GM12872 (cell line): Measurements from ENCODE around the gene ETV6.

ENCODE experiments used
- CTCF ChIP-seq: IDR thresholded peaks from 3 replicates; pipeline ENCODE4 v1.5.1; 2011; ENCODE audit warnings: low read depth, mild to moderate bottlenecking, low read length, moderate library complexity; ENCODE audit not compliant: insufficient read depth

Gene ETV6

DNA sequence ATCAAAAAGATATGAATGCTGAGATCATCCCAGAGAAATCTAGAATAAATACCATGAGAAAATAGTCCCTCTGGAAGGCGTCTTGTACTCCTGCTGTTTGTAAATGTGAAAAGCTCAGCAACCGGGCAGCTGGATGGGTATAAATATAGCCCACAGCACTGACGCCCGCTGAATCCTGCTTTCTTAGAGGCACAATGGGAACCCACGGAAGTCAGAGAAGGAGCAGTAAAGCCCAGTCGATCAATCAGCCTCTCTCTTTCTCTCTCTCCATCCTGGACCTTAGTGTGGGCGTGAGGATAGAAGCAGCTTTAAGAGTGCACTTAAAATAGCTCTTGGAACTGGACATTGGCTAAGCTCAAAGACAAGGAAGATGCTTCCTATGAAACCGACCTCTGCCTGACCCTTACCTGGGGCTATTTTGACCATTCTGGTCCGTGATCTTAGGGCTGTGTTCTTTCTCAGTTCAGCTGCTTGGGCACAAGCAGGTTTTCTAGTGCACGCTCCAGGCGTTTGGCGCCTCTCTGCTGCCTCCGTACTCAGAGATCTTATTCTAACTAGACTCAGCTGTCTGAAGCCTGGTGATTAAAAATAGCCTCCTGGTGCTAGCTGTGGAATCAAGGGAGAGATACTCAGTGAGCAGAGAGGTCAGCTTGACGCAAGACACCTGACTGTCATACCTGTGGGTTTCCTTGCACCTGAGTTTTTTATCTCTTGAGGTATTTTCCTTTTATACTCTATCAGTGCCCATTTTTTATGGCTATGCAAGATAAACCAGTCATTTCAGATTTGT, 144.6 kb downstream of the ETV6 start:
- no peak for TF ChIP-seq CTCF

DNA sequence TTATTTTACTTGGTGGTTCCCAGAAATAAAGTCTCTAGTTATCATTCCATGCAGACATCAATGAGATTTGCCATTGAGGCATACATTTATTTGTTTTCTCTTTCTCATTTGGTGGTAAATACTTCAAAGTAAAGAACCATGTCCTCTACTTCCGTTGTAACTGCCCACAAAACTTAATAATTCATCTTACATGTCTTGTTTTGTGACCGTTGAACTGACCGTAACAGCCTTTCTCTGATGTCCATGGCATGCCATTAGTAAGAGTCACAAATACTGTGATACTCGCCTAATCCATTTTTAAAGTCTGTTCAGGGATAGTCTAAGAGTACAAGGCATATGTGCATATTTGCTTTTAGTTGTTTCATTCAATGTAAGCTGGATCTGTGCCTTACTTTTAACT, 145.3 kb downstream of the ETV6 start:
- no peak for TF ChIP-seq CTCF

GRCh38 chr12:11795192-11795912, 145.9 kb downstream of the ETV6 start:
- no peak for TF ChIP-seq CTCF

GRCh38 chr12:11795913-11796459, 146.5 kb downstream of the ETV6 start:
- no peak for TF ChIP-seq CTCF

DNA sequence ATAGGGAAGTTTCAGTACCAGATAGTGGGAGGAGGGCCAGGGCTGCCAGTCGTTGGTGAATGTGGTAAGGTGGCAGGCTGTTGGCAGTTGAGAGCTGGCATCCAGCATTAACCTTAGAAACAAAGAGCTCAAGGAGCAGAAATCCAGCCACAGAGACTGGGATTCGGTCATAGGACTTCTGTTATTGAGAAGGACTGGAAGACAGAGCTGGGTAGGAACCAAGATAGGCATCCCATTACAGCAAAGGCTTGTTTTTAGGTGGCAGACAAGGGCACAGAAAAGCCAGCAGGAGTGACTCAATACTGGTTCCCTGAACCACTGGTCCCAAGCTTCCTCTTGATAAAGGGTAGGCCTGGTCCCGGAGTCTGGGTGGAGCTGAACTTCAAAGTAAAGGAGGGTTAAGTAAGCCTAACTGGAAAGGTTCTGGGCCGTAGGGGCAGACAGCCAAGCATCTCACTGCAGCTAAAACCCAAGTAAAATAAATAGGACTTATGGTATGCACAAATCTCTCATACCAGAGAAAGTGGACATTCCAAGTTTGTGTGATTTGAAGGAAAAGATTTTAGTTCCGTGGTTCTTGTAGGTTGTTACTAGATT, 147.9 kb downstream of the ETV6 start:
- TF ChIP-seq CTCF: no peak

DNA sequence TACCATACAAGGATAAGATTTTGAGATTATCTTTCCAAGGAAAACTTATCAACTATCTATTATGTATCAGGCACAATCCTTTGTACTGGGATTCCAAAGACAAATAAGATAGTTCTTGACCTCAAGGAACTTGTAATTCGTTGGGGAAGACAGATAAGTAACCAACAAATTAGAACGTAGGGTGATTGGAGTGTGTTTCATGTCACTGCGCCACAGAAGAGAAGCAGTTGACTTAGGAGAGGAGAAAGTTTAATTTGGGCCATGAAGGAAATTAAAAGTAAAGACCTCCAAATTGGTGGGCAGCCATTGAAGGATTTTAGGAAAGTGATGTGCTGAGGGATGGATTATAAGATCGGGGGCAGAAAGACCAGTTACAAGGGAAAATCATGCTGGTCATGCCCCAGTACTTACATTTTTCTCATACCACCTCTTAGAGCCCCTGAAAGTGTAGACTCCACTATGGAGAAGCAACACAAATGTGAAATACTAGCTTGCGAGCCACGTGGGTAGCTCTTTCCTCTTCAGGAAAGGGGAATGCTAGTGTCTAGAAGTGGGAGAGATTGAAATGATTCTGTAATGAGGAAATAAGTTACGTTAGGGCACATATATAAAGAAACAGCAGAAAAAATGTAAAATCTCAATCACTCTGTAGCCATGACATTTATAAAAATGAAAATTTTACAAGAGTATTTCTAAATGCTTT, 148.7 kb downstream of the ETV6 start:
- TF ChIP-seq CTCF: no peak
